Esophagus squamous epithelium (tissue), 5 donors: Measurements from ENCODE around the gene LRP4. TPM values are rescaled to one million over a fixed set of nuclear protein-coding genes. Genes with fewer than 3 reads are reported as not detected.

Source experiments
- DNase-seq: peaks from one replicate; lab custom pipeline; 2025; lab: John Stamatoyannopoulos, UW
- H3K27ac ChIP-seq, 4 donors: fragments of 200-600 bp; sonication (generic); one replicate each; pipeline ENCODE4 v1.5.1; 2016 to 2019; ENCODE audit warnings: mild to moderate bottlenecking in 1 of 4
- H3K27me3 ChIP-seq, 4 donors: fragments of 200-600 bp; sonication (generic); 1 replicate in 3 of 4; 2 replicates in 1 of 4; pipeline versions ENCODE4 v1.5.1 to v1.6.0; 2017 to 2021; ENCODE audit warnings: antibody characterized with exemption in 1 of 4
- H3K36me3 ChIP-seq, 3 donors: fragments of 200-600 bp; sonication (generic); one replicate each; pipeline ENCODE4 v1.5.1; 2016 to 2019
- H3K4me1 ChIP-seq, 3 donors: fragments of 200-600 bp; sonication (generic); one replicate each; pipeline ENCODE4 v1.5.1; 2017 to 2019
- H3K4me3 ChIP-seq, 4 donors: fragments of 200-600 bp; sonication (generic); 1 replicate in 3 of 4; 2 replicates in 1 of 4; pipeline ENCODE4 v1.5.1; 2016 to 2019; ENCODE audit warnings: mild to moderate bottlenecking in 2 of 4, moderate library complexity in 1 of 4
- H3K9me3 ChIP-seq, 3 donors: fragments of 200-600 bp; sonication (generic); one replicate each; pipeline ENCODE4 v1.5.1; 2016 to 2019
- CTCF ChIP-seq, 6 experiments: fragments of 450-650 bp in 4 of 6; fragments of 200-600 bp in 2 of 6; sonication (generic) in 2 of 6; IDR thresholded peaks; one replicate each; pipeline ENCODE4 v1.5.1; 2016 to 2019; ENCODE audit warnings: antibody characterized with exemption in 6 of 6, mild to moderate bottlenecking in 4 of 6, moderate library complexity in 4 of 6
- POLR2A ChIP-seq, 4 donors: fragments of 450-650 bp; IDR thresholded peaks; one replicate each; pipeline ENCODE4 v1.6.1; 2017; ENCODE audit warnings: antibody characterized with exemption in 4 of 4, mild to moderate bottlenecking in 4 of 4, moderate library complexity in 3 of 4
- WGBS, 2 donors: methylation state at CpG; one replicate each; pipeline ENCODE4 v1.1.5; 2018; 5-methylcytosine and 5-hydroxymethylcytosine counted together
- intact Hi-C: fragments of 100-400 bp; cut with DNase I; formaldehyde crosslinking; loops from one replicate; pipeline ENCODE4 v1.15.0; 2022
- total RNA-seq, 4 donors: library from RNA; depleted of rRNA; stranded (reverse); fragments of >200 nt; gene quantifications; one replicate each; pipeline ENCODE4 v1.1.0, GENCODE V29; 2016
- donor health status: DM: yes; HTN: yes; CAD: no.

LRP4 gene
- total RNA-seq, 4 donors from 2014 or later: 2.5 to 9.5 (median 5.9) TPM

GRCh38 chr11:46895821-46896220 lies 22.5 kb downstream of the LRP4 start:
- no peak for DNase-seq
- intact Hi-C loops: no loop called here
- 31% methylated on average over 9 of the region's 10 CpGs; no CpG with 5 or more reads in 1 of the 2 donors for WGBS, 2 donors
- TF ChIP-seq POLR2A (IDR thresholded peaks at IDR 0.05) (no peak), CTCF (IDR thresholded peaks at IDR 0.05) (no peak)
- Histone ChIP-seq H3K4me1 (peaks cover 3 to 42% (median 9%) of the 10 kb centered on the region in 3 donors), H3K9me3 (no peaks in the 10 kb centered on the region), H3K4me3 (no peak overlapping the region), H3K36me3 (peaks cover 0 to 45% (median 0%) of the 10 kb centered on the region in 3 donors), H3K27me3 (no peaks in the 10 kb centered on the region), H3K27ac (no peak overlapping the region)

GRCh38 chr11:46894961-46895360 lies 23.4 kb downstream of the LRP4 start:
- H3K9me3 ChIP-seq: no peaks in the 10 kb centered on the region
- H3K36me3 ChIP-seq: peaks cover 0 to 43% (median 0%) of the 10 kb centered on the region in 3 donors
- H3K27ac ChIP-seq: no peak overlapping the region
- intact Hi-C loops: no loop called here
- WGBS, 2 donors: 90 to 94% methylated on average over 2 to 10 of the region's 10 CpGs
- peaks cover 3 to 41% (median 9%) of the 10 kb centered on the region in 3 donors for H3K4me1 ChIP-seq
- TF ChIP-seq POLR2A (IDR thresholded peaks at IDR 0.05) (no peak), CTCF (IDR thresholded peaks at IDR 0.05) (no peak)
- DNase-seq: no peak
- H3K4me3 ChIP-seq: no peak overlapping the region
- H3K27me3 ChIP-seq: no peaks in the 10 kb centered on the region

GRCh38 chr11:46894506-46894905 lies 23.8 kb downstream of the LRP4 start:
- Histone ChIP-seq H3K9me3 (no peaks in the 10 kb centered on the region), H3K4me3 (no peak overlapping the region), H3K4me1 (peaks cover 3 to 41% (median 9%) of the 10 kb centered on the region in 3 donors), H3K27me3 (no peaks in the 10 kb centered on the region), H3K27ac (no peak overlapping the region), H3K36me3 (peaks cover 0 to 38% (median 0%) of the 10 kb centered on the region in 3 donors)
- TF ChIP-seq POLR2A (IDR thresholded peaks at IDR 0.05): no peak
- TF ChIP-seq CTCF (IDR thresholded peaks at IDR 0.05): no peak
- no peak for DNase-seq
- WGBS, 2 donors: 91 to 92% methylated on average over 8 to 14 of the region's 16 CpGs
- intact Hi-C loops: no loop called here

GRCh38 chr11:46892838-46893237 lies 25.5 kb downstream of the LRP4 start:
- Histone ChIP-seq H3K9me3 (no peaks in the 10 kb centered on the region), H3K4me1 (peaks cover 0 to 27% (median 0%) of the 10 kb centered on the region in 3 donors), H3K27me3 (no peaks in the 10 kb centered on the region), H3K27ac (no peak overlapping the region), H3K4me3 (no peak overlapping the region), H3K36me3 (peaks cover 0 to 44% (median 0%) of the 10 kb centered on the region in 3 donors)
- WGBS, 2 donors: 84 to 92% methylated on average over 4 to 6 of the region's 9 CpGs
- TF ChIP-seq CTCF (IDR thresholded peaks at IDR 0.05): no peak
- no peak for TF ChIP-seq POLR2A (IDR thresholded peaks at IDR 0.05)
- DNase-seq: no peak
- intact Hi-C loops: no loop called here

GRCh38 chr11:46892109-46892508 lies 26.2 kb downstream of the LRP4 start:
- Histone ChIP-seq H3K27me3 (no peaks in the 10 kb centered on the region), H3K4me1 (peaks cover 0 to 27% (median 0%) of the 10 kb centered on the region in 3 donors), H3K27ac (no peak overlapping the region), H3K9me3 (no peaks in the 10 kb centered on the region), H3K4me3 (no peak overlapping the region), H3K36me3 (peaks cover 0 to 48% (median 0%) of the 10 kb centered on the region in 3 donors)
- DNase-seq: no peak
- 87 to 92% methylated on average over 2 of the region's 2 CpGs for WGBS, 2 donors
- intact Hi-C loops: no loop called here
- TF ChIP-seq CTCF (IDR thresholded peaks at IDR 0.05): no peak
- no peak for TF ChIP-seq POLR2A (IDR thresholded peaks at IDR 0.05)
